HG03565 (cell line): ENCODE measurements around the gene PEX11G.

Experiments
- ATAC-seq: cut with Tn5 transposase; IDR thresholded peaks from one replicate; pipeline ENCODE4 v1.9.1; 2021; ENCODE audit warnings: mild to moderate bottlenecking, moderate library complexity; ENCODE audit not compliant: unreplicated experiment

The PEX11G gene

GRCh38 chr19:7522072-7522922 lies 33.5 kb upstream of the PEX11G start, which contains the start of gene MCOLN1:
Gene MCOLN1 (plus strand): TSS chr19:7522624. CDS start chr19:7522751, 127 bp downstream.
- ATAC-seq: peak; percentile 83

- no peak for ATAC-seq
These were observed 32.8 kb upstream of the PEX11G start for GRCh38 chr19:7521551-7522071.

GRCh38 chr19:7520131-7521051 lies 31.6 kb upstream of the PEX11G start:
- ATAC-seq: no peak

- no peak for ATAC-seq
These were observed 30.7 kb upstream of the PEX11G start for GRCh38 chr19:7519361-7520130.

GRCh38 chr19:7516878-7517277 lies 28.0 kb upstream of the PEX11G start:
- no peak for ATAC-seq

- no peak for ATAC-seq
These were observed 27.5 kb upstream of the PEX11G start for GRCh38 chr19:7516333-7516732.

- ATAC-seq: no peak
These were observed 26.9 kb upstream of the PEX11G start, which contains the start of gene ZNF358 for GRCh38 chr19:7515645-7516151. Gene ZNF358 (plus strand): TSS chr19:7516103. CDS start chr19:7519243, 3,140 bp downstream.

GRCh38 chr19:7515110-7515644 lies 26.3 kb upstream of the PEX11G start:
- ATAC-seq: no peak

- ATAC-seq: no peak
These were observed 25.2 kb upstream of the PEX11G start for GRCh38 chr19:7513809-7514642.

- ATAC-seq: no peak
These were observed 23.6 kb upstream of the PEX11G start for GRCh38 chr19:7512400-7512851.

- ATAC-seq: no peak
These were observed 20.8 kb upstream of the PEX11G start for GRCh38 chr19:7509625-7510024.

- no peak for ATAC-seq
These were observed 19.0 kb upstream of the PEX11G start for GRCh38 chr19:7507884-7508283.

GRCh38 chr19:7506385-7507328 lies 17.8 kb upstream of the PEX11G start:
- no peak for ATAC-seq

GRCh38 chr19:7505682-7506384 lies 17.0 kb upstream of the PEX11G start:
- ATAC-seq: no peak

GRCh38 chr19:7505288-7505681 lies 16.4 kb upstream of the PEX11G start:
- no peak for ATAC-seq

GRCh38 chr19:7504684-7505083 lies 15.8 kb upstream of the PEX11G start:
- no peak for ATAC-seq

GRCh38 chr19:7502552-7502951 lies 13.7 kb upstream of the PEX11G start:
- ATAC-seq: no peak
